ENCODE measurements around the gene STYXL2. TPM values are rescaled to one million over a fixed set of nuclear protein-coding genes. Genes with fewer than 3 reads are reported as not detected.

STYXL2 gene
- total and polyA plus RNA-seq, 8 donors: 0.02 to 0.37 (median 0.12) TPM; not detected in 5

DNA sequence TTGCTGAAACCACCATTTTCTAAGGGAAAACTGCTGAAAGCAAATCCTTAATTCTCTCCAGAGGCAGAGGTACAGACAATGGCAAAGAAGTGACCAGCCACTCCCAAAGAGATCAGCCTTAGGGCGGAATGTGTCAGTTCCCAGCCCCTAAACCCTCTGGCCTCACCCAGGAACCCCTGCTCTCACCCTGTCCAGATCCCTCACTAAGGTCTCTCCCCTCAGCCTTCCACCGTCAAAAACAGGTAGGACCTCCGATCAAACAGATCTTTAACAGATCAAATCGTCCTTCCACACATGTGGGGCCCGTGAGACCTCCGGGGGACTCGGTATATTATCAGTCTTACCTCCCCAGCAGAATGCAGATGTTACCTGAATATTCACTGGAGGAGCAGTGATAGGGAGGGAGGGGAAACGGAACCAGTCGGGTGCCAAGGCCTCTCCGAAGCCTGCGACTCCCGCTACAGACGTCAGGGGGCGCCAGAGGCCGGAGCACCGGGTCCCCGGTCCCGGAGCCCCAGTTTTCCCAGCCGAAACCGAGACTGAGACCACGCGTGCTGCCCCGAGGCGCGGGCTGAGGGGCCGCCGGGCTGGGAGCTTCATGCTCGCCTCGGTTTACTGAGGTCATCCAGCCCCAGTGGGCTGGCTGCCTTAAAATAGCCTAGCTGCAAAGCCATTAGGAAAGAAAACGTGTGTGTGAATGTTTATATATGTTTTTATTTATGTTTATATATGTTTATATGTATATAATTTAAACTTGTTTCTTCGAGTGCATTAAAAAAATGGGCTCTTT is 27.3 kb upstream of the STYXL2 start:
- TF ChIP-seq, protein P1, sequence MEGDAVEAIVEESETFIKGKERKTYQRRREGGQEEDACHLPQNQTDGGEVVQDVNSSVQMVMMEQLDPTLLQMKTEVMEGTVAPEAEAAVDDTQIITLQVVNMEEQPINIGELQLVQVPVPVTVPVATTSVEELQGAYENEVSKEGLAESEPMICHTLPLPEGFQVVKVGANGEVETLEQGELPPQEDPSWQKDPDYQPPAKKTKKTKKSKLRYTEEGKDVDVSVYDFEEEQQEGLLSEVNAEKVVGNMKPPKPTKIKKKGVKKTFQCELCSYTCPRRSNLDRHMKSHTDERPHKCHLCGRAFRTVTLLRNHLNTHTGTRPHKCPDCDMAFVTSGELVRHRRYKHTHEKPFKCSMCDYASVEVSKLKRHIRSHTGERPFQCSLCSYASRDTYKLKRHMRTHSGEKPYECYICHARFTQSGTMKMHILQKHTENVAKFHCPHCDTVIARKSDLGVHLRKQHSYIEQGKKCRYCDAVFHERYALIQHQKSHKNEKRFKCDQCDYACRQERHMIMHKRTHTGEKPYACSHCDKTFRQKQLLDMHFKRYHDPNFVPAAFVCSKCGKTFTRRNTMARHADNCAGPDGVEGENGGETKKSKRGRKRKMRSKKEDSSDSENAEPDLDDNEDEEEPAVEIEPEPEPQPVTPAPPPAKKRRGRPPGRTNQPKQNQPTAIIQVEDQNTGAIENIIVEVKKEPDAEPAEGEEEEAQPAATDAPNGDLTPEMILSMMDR (IDR thresholded peaks at IDR 0.05): peak; percentile 88 to 97 (median 96)
- intact Hi-C loops (cut with DNase I): loop anchor here (5.0 to 10.0 kb wide), 3 partner anchors 376 to 468 kb away; no protein-coding TSS in a partner anchor
- 4 to 6% methylated on average over 31 of the region's 31 CpGs for whole genome bisulfite sequencing, 2 donors
- Histone ChIP-seq H3K27ac (no peak overlapping the region), H3K4me1 (peaks cover 0 to 3% (median 0%) of the 10 kb centered on the region in 3 donors), H3K4me3 (peak overlapping the region in 1 of 4 donors; percentile 22), H3K36me3 (no peaks in the 10 kb centered on the region), H3K27me3 (no peaks in the 10 kb centered on the region), H3K9me3 (no peaks in the 10 kb centered on the region)
- FAIRE-seq (no peak), DNase-seq (peak; percentile 48 to 96 (median 78)), ATAC-seq (peak; percentile 89 to 100 (median 98))

DNA sequence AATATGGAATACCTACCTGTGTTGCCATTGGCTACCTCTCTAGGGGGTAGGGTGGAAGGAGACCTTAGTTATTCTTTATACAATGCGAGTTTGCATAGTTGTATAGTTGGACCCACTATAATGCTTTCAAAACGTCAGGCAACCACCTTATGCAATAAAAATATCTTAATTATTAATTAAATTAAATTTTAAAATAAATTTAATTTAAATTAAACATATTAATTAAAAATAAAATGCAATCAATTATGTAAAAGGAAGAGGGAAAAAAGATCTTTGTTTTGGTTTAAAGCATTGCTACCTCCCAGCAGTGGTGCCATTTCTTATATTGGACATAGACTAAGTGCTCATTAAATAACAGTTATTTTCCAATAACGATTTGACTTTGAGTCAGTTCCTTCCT is 26.0 kb upstream of the STYXL2 start:
- FAIRE-seq (no peak), DNase-seq (no peak), ATAC-seq (no peak)
- H3K36me3 ChIP-seq: no peaks in the 10 kb centered on the region
- WGBS, 2 donors: 50 to 68% methylated on average over 3 of the region's 3 CpGs
- no peak overlapping the region for H3K4me3 ChIP-seq
- intact Hi-C loops (cut with DNase I): loop anchor here (5.0 to 10.0 kb wide), 3 partner anchors 374 to 467 kb away; no protein-coding TSS in a partner anchor
- H3K27me3 ChIP-seq: no peaks in the 10 kb centered on the region
- TF ChIP-seq, protein P1 (IDR thresholded peaks at IDR 0.05): no peak
- H3K9me3 ChIP-seq: no peaks in the 10 kb centered on the region
- peaks cover 0 to 3% (median 0%) of the 10 kb centered on the region in 3 donors for H3K4me1 ChIP-seq
- H3K27ac ChIP-seq: no peak overlapping the region

DNA sequence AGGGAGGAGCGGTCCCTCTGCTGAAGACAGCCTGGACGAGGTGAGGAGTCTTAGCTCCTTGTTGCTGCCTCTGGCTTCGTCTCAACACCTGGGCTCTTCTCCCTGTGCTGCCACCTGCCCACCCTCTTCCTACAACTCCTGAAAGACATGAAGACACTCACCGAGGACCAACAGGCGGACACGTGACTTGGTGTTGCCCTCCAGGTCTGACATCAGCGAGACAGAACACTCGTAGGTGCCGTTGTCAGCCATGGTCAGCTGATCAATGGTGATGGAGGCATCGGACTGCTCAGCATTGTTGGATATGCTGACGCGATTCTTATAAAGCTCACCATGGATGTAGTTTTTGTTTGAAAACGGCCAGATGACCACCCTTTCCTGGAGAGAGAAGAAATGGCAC is 25.1 kb upstream of the STYXL2 start:
- 67 to 80% methylated on average over 13 of the region's 13 CpGs for WGBS, 2 donors
- no peaks in the 10 kb centered on the region for H3K36me3 ChIP-seq
- DNase-seq (no peak), FAIRE-seq (no peak), ATAC-seq (no peak)
- TF ChIP-seq, protein P1 (IDR thresholded peaks at IDR 0.05): no peak
- no peaks in the 10 kb centered on the region for H3K27me3 ChIP-seq
- intact Hi-C loops (cut with DNase I): loop anchor here (5.0 to 10.0 kb wide), 3 partner anchors 374 to 466 kb away; no protein-coding TSS in a partner anchor
- peaks cover 0 to 3% (median 0%) of the 10 kb centered on the region in 3 donors for H3K4me1 ChIP-seq
- no peaks in the 10 kb centered on the region for H3K9me3 ChIP-seq
- no peak overlapping the region for H3K27ac ChIP-seq
- H3K4me3 ChIP-seq: no peak overlapping the region

DNA sequence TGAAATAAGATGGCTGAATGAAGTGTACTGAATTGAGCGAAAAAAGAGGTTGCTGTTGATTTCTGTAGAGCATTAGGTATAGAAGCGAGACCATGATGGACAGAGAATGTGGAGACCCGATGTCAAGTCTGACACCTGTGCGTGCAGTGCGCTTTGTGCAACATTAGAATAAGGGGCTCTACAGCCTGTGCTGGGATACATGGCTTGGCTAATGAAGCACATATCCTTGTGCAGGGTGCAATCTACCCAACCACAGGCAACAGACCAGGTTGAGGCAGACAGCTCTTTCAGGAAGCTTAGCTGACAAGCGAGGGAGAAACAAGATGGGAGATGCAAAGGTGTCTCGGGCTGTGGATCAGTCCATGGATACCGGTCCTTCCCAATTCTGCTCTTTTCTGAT is 22.6 kb upstream of the STYXL2 start:
- WGBS, 2 donors: 79 to 92% methylated on average over 8 of the region's 8 CpGs
- Histone ChIP-seq H3K36me3 (no peaks in the 10 kb centered on the region), H3K9me3 (no peaks in the 10 kb centered on the region), H3K27me3 (no peaks in the 10 kb centered on the region), H3K4me1 (peaks cover 0 to 3% (median 0%) of the 10 kb centered on the region in 3 donors), H3K27ac (no peak overlapping the region), H3K4me3 (no peak overlapping the region)
- TF ChIP-seq, protein P1 (IDR thresholded peaks at IDR 0.05): no peak
- no peak for DNase-seq
- ATAC-seq: no peak
- FAIRE-seq: no peak
- intact Hi-C loops (cut with DNase I): no loop called here
